Gastroesophageal sphincter (tissue), 4 donors: ENCODE measurements around the gene ZSCAN23. TPM values are rescaled to one million over a fixed set of nuclear protein-coding genes. Genes with fewer than 3 reads are reported as not detected.

Source experiments
- ATAC-seq: fragments of 150-250 bp; one replicate; pipeline ENCODE4 v1.9.1; 2016; ENCODE audit warnings: mild to moderate bottlenecking, moderate library complexity
- H3K27ac ChIP-seq, 4 donors: fragments of 200-600 bp; sonication (generic) in 3 of 4; 1 replicate in 3 of 4; 2 replicates in 1 of 4; pipeline ENCODE4 v1.5.1; 2016 to 2019
- H3K27me3 ChIP-seq: fragments of 200-600 bp; sonication (generic); one replicate; pipeline ENCODE4 v1.5.1; 2019
- H3K36me3 ChIP-seq, 2 donors: fragments of 200-600 bp; sonication (generic); one replicate each; pipeline ENCODE4 v1.5.1; 2019; ENCODE audit warnings: control low read depth in 1 of 2
- H3K4me1 ChIP-seq, 3 donors: fragments of 200-600 bp; sonication (generic); 1 replicate in 2 of 3; 2 replicates in 1 of 3; pipeline ENCODE4 v1.5.1; 2016 to 2019; ENCODE audit warnings: control low read depth in 2 of 3
- H3K4me3 ChIP-seq, 2 donors: fragments of 200-600 bp; sonication (generic); one replicate each; pipeline ENCODE4 v1.5.1; 2019; ENCODE audit warnings: mild to moderate bottlenecking in 1 of 2, moderate library complexity in 1 of 2
- H3K9me3 ChIP-seq, 3 donors: fragments of 200-600 bp; sonication (generic); one replicate each; pipeline ENCODE4 v1.5.1; 2017 to 2019; ENCODE audit warnings: control low read depth in 2 of 3
- CTCF ChIP-seq, 4 experiments: fragments of 200-600 bp in 2 of 4; fragments of 450-650 bp in 2 of 4; sonication (generic) in 1 of 4; IDR thresholded peaks; one replicate each; pipeline ENCODE4 v1.5.1; 2017 to 2019; ENCODE audit warnings: antibody characterized with exemption in 4 of 4, mild to moderate bottlenecking in 2 of 4, moderate library complexity in 2 of 4
- EP300 ChIP-seq: sonication (generic); formaldehyde crosslinking; IDR thresholded peaks from one replicate; pipeline ENCODE4 v1.6.1; 2017; ENCODE audit warnings: antibody characterized with exemption, mild to moderate bottlenecking
- POLR2A ChIP-seq, 2 donors: fragments of 450-650 bp; IDR thresholded peaks; one replicate each; pipeline ENCODE4 v1.6.1; 2017; ENCODE audit warnings: antibody characterized with exemption in 2 of 2, mild to moderate bottlenecking in 2 of 2, moderate library complexity in 1 of 2
- POLR2AphosphoS5 ChIP-seq: sonication (generic); formaldehyde crosslinking; IDR thresholded peaks from one replicate; pipeline ENCODE4 v1.6.1; 2017; ENCODE audit warnings: antibody characterized with exemption
- WGBS, 2 donors: methylation state at CpG; one replicate each; pipeline ENCODE4 v1.1.5; 2018; ENCODE audit warnings: low coverage in 1 of 2; 5-methylcytosine and 5-hydroxymethylcytosine counted together
- total RNA-seq, 4 donors: library from RNA; depleted of rRNA; stranded (reverse); fragments of >200 nt; gene quantifications; one replicate each; pipeline ENCODE4 v1.1.0, GENCODE V29; 2016

Gene ZSCAN23
- 1 to 10 TPM; 2.6 to 8.1 (median 2.8) TPM for total RNA-seq

GRCh38 chr6:28443112-28443773 is at the start of gene ZSCAN23:
Gene ZSCAN23, minus strand, starts transcription at chr6:28443491. Its CDS starts 7,225 bp downstream, at chr6:28436266.
- H3K4me1 ChIP-seq, result peaks cover 0 to 6% (median 4%) of the 10 kb centered on the region in 3 donors
- H3K27ac ChIP-seq, result peak within 1 kb of the TSS in 3 of 4 donors; percentile 64 to 82 (median 77)
- no peaks in the 10 kb centered on the region for H3K9me3 ChIP-seq
- ATAC-seq, result peak; percentile 97
- peak; percentile 72 for TF ChIP-seq POLR2AphosphoS5
- TF ChIP-seq EP300, result no peak
- peak in 1 of 2 donors; percentile 20 for TF ChIP-seq POLR2A (IDR thresholded peaks at IDR 0.05)
- peaks cover 28% of the 10 kb centered on the region for H3K27me3 ChIP-seq
- peak within 1 kb of the TSS; percentile 59 to 79 for H3K4me3 ChIP-seq
- peaks cover 0 to 3% of the 10 kb centered on the region in 2 donors for H3K36me3 ChIP-seq
- 0 to 1% methylated on average over 22 of the region's 32 CpGs for WGBS, 2 donors

GRCh38 chr6:28491984-28492317 is 48.7 kb upstream of the ZSCAN23 start:
- Histone ChIP-seq H3K4me3 (no peak overlapping the region), H3K27me3 (peaks cover 70% of the 10 kb centered on the region), H3K36me3 (no peaks in the 10 kb centered on the region), H3K27ac (no peak overlapping the region), H3K4me1 (peaks cover 0 to 7% (median 0%) of the 10 kb centered on the region in 3 donors), H3K9me3 (no peaks in the 10 kb centered on the region)
- no peak for ATAC-seq
- no peak for TF ChIP-seq POLR2A (IDR thresholded peaks at IDR 0.05)
- TF ChIP-seq POLR2AphosphoS5, result no peak
- TF ChIP-seq EP300, result no peak
- TF ChIP-seq CTCF (IDR thresholded peaks at IDR 0.05), result no peak
- WGBS, 2 donors, result 53 to 69% methylated on average over 3 of the region's 3 CpGs

GRCh38 chr6:28490205-28490890 is 47.1 kb upstream of the ZSCAN23 start:
- peaks cover 75% of the 10 kb centered on the region for H3K27me3 ChIP-seq
- ATAC-seq, result peak; percentile 28
- peak overlapping the region in 1 of 4 donors; percentile 61 for H3K27ac ChIP-seq
- H3K4me1 ChIP-seq, result peaks cover 0 to 7% (median 0%) of the 10 kb centered on the region in 3 donors
- no peaks in the 10 kb centered on the region for H3K36me3 ChIP-seq
- no peaks in the 10 kb centered on the region for H3K9me3 ChIP-seq
- 9 to 17% methylated on average over 11 to 21 of the region's 23 CpGs for WGBS, 2 donors
- peak overlapping the region in 1 of 2 donors; percentile 42 for H3K4me3 ChIP-seq
- no peak for TF ChIP-seq POLR2AphosphoS5
- TF ChIP-seq POLR2A (IDR thresholded peaks at IDR 0.05), result no peak
- TF ChIP-seq CTCF (IDR thresholded peaks at IDR 0.05), result no peak
- no peak for TF ChIP-seq EP300

- Histone ChIP-seq H3K27me3 (peaks cover 75% of the 10 kb centered on the region), H3K36me3 (no peaks in the 10 kb centered on the region), H3K4me3 (peak overlapping the region in 1 of 2 donors; percentile 42), H3K4me1 (peaks cover 0 to 7% (median 0%) of the 10 kb centered on the region in 3 donors), H3K27ac (peak overlapping the region in 1 of 4 donors; percentile 61), H3K9me3 (no peaks in the 10 kb centered on the region)
- TF ChIP-seq POLR2A (IDR thresholded peaks at IDR 0.05) (no peak), POLR2AphosphoS5 (no peak), EP300 (no peak), CTCF (IDR thresholded peaks at IDR 0.05) (no peak)
- peak; percentile 84 for ATAC-seq
- 6 to 35% methylated on average over 6 to 13 of the region's 40 CpGs for WGBS, 2 donors
These were observed 46.3 kb upstream of the ZSCAN23 start for GRCh38 chr6:28489366-28490204.

- peaks cover 0 to 7% (median 0%) of the 10 kb centered on the region in 3 donors for H3K4me1 ChIP-seq
- H3K27ac ChIP-seq, result no peak overlapping the region
- H3K9me3 ChIP-seq, result no peaks in the 10 kb centered on the region
- no peak for TF ChIP-seq POLR2AphosphoS5
- TF ChIP-seq POLR2A (IDR thresholded peaks at IDR 0.05), result no peak
- TF ChIP-seq CTCF (IDR thresholded peaks at IDR 0.05), result no peak
- TF ChIP-seq EP300, result no peak
- H3K36me3 ChIP-seq, result no peaks in the 10 kb centered on the region
- peak overlapping the region in 1 of 2 donors; percentile 42 for H3K4me3 ChIP-seq
- no peak for ATAC-seq
- peaks cover 70% of the 10 kb centered on the region for H3K27me3 ChIP-seq
- WGBS, 2 donors, result 35 to 47% methylated on average over 13 to 14 of the region's 14 CpGs
These were observed 45.6 kb upstream of the ZSCAN23 start for GRCh38 chr6:28488916-28489365.
